SU-DHL-6 (cell line): ENCODE results near the gene ZNF175.

Source experiments
- CTCF ChIP-seq: fragments of 200-600 bp; sonication (generic); IDR thresholded peaks from one replicate; pipeline ENCODE4 v1.5.1; 2017; ENCODE audit warnings: antibody characterized with exemption, mild to moderate bottlenecking, low read length, moderate library complexity; ENCODE audit not compliant: insufficient read depth, poor library complexity, severe bottlenecking
- EZH2phosphoT487 ChIP-seq: fragments of 200-600 bp; sonication (generic), shearing (Covaris generic); conservative IDR thresholded peaks from 2 replicates; pipeline ENCODE4 v1.6.1; 2018; ENCODE audit warnings: mild to moderate bottlenecking, antibody characterized with exemption, low read length, moderate library complexity, mixed read lengths

- TF ChIP-seq CTCF, result no peak
- no peak for TF ChIP-seq EZH2phosphoT487
These were observed 70.6 kb downstream of the ZNF175 start for GRCh38 chr19:51641648-51642047.
